ENCODE measurements around the gene METRN. TPM values are rescaled to one million over a fixed set of nuclear protein-coding genes. Genes with fewer than 3 reads are reported as not detected.

The METRN gene
- total RNA-seq, 1 donor = 33.3 TPM

DNA sequence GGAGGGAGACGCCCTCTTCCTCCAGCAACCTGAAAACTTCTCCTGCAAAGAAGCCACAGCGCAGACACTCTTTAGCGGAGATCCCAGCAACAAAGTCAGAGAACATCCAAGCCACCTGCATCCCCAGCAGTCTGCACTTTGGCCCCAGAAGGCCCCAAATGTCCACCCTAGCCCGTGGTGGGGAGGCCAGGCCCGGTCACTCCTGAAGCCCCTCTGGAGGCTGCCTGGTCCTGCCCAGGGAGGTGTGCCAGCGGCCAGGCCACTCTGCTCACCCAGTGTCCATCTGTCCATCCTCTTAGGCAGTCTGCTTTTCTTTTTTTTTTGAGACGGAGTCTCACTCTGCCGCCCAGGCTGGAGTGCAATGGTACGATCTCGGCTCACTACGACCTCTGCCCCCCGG, 17.4 kb downstream of the METRN start:
- no peak overlapping the region for H2AFZ ChIP-seq (ENCODE audit: low read length)
- no peak overlapping the region for H3K4me2 ChIP-seq (ENCODE audit: insufficient read depth, low read length)
- H3K9me3 ChIP-seq (ENCODE audit: low read depth, low read length) = no peaks in the 10 kb centered on the region
- H3K79me2 ChIP-seq (ENCODE audit: insufficient read depth, low read length) = no peaks in the 10 kb centered on the region
- H4K20me1 ChIP-seq (ENCODE audit: insufficient read depth, low read length) = peaks cover 4% of the 10 kb centered on the region
- peaks cover 24% of the 10 kb centered on the region for H3K36me3 ChIP-seq (ENCODE audit: insufficient read depth, low read length)
- no peak overlapping the region for H3K4me3 ChIP-seq (ENCODE audit: insufficient read depth, low read length)
- TF ChIP-seq, protein P1, sequence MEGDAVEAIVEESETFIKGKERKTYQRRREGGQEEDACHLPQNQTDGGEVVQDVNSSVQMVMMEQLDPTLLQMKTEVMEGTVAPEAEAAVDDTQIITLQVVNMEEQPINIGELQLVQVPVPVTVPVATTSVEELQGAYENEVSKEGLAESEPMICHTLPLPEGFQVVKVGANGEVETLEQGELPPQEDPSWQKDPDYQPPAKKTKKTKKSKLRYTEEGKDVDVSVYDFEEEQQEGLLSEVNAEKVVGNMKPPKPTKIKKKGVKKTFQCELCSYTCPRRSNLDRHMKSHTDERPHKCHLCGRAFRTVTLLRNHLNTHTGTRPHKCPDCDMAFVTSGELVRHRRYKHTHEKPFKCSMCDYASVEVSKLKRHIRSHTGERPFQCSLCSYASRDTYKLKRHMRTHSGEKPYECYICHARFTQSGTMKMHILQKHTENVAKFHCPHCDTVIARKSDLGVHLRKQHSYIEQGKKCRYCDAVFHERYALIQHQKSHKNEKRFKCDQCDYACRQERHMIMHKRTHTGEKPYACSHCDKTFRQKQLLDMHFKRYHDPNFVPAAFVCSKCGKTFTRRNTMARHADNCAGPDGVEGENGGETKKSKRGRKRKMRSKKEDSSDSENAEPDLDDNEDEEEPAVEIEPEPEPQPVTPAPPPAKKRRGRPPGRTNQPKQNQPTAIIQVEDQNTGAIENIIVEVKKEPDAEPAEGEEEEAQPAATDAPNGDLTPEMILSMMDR (IDR thresholded peaks at IDR 0.05; ENCODE audit: extremely low read depth, low read depth, low read length) = no peak
- H3K4me1 ChIP-seq (ENCODE audit: insufficient read depth, low read length) = peaks cover 2% of the 10 kb centered on the region
- H3K27me3 ChIP-seq (ENCODE audit: insufficient read depth, low read length) = no peaks in the 10 kb centered on the region
- DNase-seq (ENCODE audit: insufficient read length, low spot score, missing footprints) = no peak
- no peak overlapping the region for H3K27ac ChIP-seq (ENCODE audit: low read depth, low read length)

DNA sequence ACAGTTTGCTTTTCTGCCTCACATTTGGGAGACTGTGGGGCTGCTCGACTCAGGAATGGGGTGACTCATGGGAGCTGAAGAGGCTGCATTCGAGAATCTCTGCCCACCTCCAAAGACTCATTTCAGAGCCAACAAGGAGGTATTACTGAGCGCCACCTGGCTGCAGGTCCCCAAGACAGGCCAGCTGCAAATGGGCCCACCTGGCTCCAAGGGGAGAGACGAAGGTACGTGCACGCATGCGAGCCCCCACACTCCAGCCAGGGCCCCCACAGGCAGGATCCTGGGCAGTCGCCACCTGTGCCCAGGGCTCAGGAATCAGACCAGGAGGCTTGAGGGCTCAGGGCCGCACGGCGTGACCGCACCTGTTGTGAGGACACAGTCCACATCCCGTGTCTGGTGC, 18.0 kb downstream of the METRN start:
- no peak overlapping the region for H3K4me3 ChIP-seq (ENCODE audit: insufficient read depth, low read length)
- no peaks in the 10 kb centered on the region for H3K27me3 ChIP-seq (ENCODE audit: insufficient read depth, low read length)
- no peak overlapping the region for H2AFZ ChIP-seq (ENCODE audit: low read length)
- H3K4me1 ChIP-seq (ENCODE audit: insufficient read depth, low read length) = no peaks in the 10 kb centered on the region
- DNase-seq (ENCODE audit: insufficient read length, low spot score, missing footprints) = peak; percentile 79
- no peak overlapping the region for H3K27ac ChIP-seq (ENCODE audit: low read depth, low read length)
- H4K20me1 ChIP-seq (ENCODE audit: insufficient read depth, low read length) = peaks cover 4% of the 10 kb centered on the region
- H3K36me3 ChIP-seq (ENCODE audit: insufficient read depth, low read length) = peaks cover 26% of the 10 kb centered on the region
- H3K79me2 ChIP-seq (ENCODE audit: insufficient read depth, low read length) = no peaks in the 10 kb centered on the region
- TF ChIP-seq, protein P1 (IDR thresholded peaks at IDR 0.05; ENCODE audit: extremely low read depth, low read depth, low read length) = no peak
- H3K9me3 ChIP-seq (ENCODE audit: low read depth, low read length) = no peaks in the 10 kb centered on the region
- no peak overlapping the region for H3K4me2 ChIP-seq (ENCODE audit: insufficient read depth, low read length)

DNA sequence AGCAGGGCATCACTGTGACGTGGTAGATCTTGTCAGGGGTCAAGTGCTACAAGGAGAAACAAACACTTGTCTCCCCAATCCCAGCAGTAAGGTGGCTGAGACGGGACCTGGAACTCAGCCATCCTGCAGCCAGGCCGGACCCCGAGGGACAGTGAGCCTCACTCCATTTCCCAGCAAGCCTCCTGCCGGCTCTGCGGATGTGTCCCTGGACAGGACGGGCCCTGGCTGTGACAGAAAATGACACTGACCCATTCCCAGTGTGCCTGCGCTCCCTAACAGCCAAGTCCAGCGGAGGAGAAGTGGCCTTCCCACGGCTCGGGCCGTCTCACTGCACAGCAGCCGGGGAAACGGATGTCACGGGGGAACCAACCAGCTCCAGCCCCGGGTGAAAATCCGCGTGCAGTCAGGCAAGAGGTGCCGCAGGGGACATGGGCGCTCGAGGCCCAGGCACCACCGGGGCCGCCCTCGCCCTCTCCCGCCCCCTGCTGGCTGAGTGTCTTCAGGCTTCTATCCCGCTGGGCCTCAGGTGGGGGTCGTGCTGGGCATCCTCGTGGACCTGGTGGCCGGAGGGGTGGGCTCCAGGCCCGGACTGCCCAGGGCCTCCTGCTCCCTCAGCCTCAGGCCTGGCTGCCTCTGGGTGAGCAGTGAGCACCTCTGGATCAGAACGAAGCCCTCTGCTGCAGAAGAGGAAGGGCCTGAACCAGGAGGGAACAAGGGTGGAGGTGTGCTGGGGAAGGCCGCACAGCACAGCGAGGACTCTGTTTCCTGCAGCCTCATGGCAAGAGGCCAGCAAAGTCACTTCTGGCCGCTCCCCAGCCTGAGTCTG, 18.7 kb downstream of the METRN start:
- H3K4me1 ChIP-seq (ENCODE audit: insufficient read depth, low read length) = no peaks in the 10 kb centered on the region
- peaks cover 4% of the 10 kb centered on the region for H4K20me1 ChIP-seq (ENCODE audit: insufficient read depth, low read length)
- H3K27ac ChIP-seq (ENCODE audit: low read depth, low read length) = no peak overlapping the region
- no peaks in the 10 kb centered on the region for H3K79me2 ChIP-seq (ENCODE audit: insufficient read depth, low read length)
- H3K4me3 ChIP-seq (ENCODE audit: insufficient read depth, low read length) = no peak overlapping the region
- no peak for DNase-seq (ENCODE audit: insufficient read length, low spot score, missing footprints)
- no peak overlapping the region for H3K4me2 ChIP-seq (ENCODE audit: insufficient read depth, low read length)
- H3K36me3 ChIP-seq (ENCODE audit: insufficient read depth, low read length) = peaks cover 26% of the 10 kb centered on the region
- no peaks in the 10 kb centered on the region for H3K27me3 ChIP-seq (ENCODE audit: insufficient read depth, low read length)
- H3K9me3 ChIP-seq (ENCODE audit: low read depth, low read length) = no peaks in the 10 kb centered on the region
- TF ChIP-seq, protein P1 (IDR thresholded peaks at IDR 0.05; ENCODE audit: extremely low read depth, low read depth, low read length) = peak; percentile 19
- no peak overlapping the region for H2AFZ ChIP-seq (ENCODE audit: low read length)

DNA sequence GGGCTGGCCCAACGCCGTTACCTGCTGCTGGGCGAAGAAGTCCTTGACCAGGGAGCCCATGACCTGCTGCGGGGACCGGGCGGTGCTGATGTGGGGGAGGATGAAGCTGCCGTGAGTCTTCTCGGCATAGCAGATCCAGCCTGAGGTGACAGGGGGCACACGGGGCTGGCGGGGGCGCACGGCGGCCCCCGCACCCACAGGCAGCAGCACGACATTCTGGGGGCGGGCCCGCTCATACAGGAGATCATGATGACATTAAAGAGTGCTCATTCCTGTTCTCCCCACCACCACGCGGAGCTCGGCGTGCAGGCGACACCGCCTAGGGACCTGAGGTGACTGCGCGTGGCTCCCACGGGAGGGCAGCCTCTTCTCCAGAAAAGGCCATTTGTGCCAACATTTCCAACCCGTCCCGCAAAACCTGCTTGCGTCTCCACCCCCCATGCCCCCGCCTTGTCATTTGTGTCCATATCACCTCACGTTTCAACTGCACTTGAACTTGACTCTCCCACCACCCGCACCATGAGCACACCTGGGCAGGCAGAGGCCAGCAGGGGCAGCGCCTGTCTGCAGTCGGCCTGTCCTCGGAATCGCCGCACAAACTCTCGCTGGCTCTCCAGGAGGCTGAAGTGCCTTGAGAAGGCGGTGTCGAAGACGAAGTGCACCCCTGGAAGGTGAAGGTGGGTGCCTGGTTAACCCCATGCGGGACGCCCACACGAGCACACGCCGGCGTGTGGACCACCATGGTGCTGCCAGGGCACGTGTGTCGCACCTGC, 19.5 kb downstream of the METRN start:
- Histone ChIP-seq H4K20me1 (ENCODE audit: insufficient read depth, low read length) (peaks cover 4% of the 10 kb centered on the region), H3K79me2 (ENCODE audit: insufficient read depth, low read length) (no peaks in the 10 kb centered on the region), H3K27ac (ENCODE audit: low read depth, low read length) (no peak overlapping the region), H3K27me3 (ENCODE audit: insufficient read depth, low read length) (no peaks in the 10 kb centered on the region), H3K36me3 (ENCODE audit: insufficient read depth, low read length) (peaks cover 26% of the 10 kb centered on the region), H3K4me1 (ENCODE audit: insufficient read depth, low read length) (no peaks in the 10 kb centered on the region), H3K4me3 (ENCODE audit: insufficient read depth, low read length) (no peak overlapping the region), H2AFZ (ENCODE audit: low read length) (no peak overlapping the region), H3K4me2 (ENCODE audit: insufficient read depth, low read length) (no peak overlapping the region), H3K9me3 (ENCODE audit: low read depth, low read length) (no peaks in the 10 kb centered on the region)
- DNase-seq (ENCODE audit: insufficient read length, low spot score, missing footprints) = no peak
- TF ChIP-seq, protein P1 (IDR thresholded peaks at IDR 0.05; ENCODE audit: extremely low read depth, low read depth, low read length) = no peak

All from osteoblast (primary cell).